Effector CD8-positive, alpha-beta T cell (primary cell): ENCODE data around the gene TMEM184B.

Source experiments
- DNase-seq: peaks from one replicate; lab custom pipeline; 2025; lab: John Stamatoyannopoulos, UW

TMEM184B gene

DNA sequence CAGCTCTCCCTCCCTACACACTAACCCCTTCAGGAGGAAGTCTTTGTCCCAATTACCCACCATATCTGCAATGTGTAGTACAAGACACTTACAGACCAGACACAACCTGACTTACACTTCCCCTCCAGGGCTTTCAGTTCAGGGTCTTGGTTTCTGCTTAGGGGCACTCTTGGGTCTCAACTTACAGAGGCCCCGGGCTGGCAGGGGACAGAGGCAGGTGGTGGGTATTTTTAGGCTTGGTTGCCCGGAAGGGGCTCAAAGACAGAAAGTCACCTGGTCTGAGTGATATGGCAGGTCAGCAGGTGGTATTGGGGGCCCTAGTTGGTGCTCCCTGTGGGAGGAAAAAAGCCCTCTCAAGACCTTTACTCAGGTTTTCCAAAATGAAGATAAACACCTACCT lies 3.4 kb upstream of the TMEM184B start:
- no peak for DNase-seq

DNA sequence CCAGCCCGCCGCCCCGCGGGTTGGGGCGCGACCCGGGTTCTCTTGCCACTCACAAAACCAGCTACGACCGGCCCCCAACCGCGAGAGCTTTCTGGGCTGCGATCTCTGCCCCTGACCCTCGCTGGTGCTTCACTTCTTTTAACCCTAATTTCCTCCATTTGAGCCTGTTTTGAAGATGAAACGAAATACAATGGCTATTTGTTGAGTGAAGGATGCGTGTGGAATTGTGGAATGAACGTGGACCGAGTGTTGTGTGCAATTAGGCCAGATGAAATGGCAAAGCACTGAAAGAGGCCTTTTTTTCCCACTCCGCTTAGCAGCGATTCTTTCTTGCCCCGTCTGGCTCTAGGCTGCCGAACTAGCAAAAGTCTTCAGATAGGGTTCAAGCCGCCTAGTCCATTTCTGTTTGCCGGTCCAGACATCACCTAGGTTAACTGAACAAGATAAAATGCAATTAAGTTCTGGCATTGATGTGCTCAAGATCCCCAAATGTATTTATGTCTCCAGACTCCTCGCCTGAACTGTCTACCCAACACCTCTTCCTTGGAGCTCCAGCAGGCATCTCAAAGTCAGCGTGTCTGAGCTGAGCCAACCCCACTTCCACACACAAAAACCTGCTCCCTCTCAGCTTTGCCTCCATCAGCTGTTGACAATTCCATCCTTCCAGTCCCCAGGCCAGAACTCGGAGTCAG lies 471 bp upstream of the TMEM184B start:
- no peak for DNase-seq

DNA sequence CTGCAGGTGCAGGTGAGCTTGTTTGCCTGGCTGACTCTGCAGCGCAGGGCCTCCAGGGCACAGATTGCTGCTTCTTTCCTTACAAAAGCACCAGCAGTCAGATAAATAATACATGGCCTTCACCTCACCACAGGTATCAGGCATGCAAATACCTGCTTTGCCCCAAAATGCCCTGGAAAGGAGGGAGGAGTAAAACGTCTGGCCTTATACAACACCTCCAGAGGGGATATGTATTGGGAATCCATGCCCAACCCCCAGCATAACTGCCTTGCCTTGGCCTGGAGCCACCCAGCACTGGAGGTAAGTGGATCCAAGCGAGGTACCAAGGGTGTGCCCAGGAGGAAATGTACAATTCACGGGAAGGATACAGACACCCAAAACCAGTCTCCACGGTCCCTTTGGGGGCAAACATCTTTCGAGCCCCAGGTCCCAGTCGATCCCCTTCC lies 860 bp downstream of the TMEM184B start:
- DNase-seq = no peak

DNA sequence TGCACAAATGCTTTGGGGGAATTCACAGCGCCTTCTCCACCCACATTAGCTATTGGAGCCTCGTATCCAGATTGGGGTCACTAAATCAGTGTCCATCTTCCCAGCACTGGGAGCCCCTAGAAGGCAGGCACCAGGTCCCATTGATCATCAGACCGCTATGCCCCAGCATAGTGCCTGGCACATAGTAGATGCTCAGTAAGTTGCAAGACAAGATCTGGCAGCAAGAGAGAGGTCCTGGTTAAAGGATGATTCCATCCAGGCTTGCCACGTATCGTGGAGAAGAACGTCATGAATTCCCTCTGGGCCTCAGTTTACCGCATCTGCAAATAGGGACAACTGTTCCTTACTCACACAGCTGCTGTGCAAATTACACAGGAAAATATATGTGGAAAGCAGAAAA lies 1.7 kb downstream of the TMEM184B start:
- DNase-seq = no peak

DNA sequence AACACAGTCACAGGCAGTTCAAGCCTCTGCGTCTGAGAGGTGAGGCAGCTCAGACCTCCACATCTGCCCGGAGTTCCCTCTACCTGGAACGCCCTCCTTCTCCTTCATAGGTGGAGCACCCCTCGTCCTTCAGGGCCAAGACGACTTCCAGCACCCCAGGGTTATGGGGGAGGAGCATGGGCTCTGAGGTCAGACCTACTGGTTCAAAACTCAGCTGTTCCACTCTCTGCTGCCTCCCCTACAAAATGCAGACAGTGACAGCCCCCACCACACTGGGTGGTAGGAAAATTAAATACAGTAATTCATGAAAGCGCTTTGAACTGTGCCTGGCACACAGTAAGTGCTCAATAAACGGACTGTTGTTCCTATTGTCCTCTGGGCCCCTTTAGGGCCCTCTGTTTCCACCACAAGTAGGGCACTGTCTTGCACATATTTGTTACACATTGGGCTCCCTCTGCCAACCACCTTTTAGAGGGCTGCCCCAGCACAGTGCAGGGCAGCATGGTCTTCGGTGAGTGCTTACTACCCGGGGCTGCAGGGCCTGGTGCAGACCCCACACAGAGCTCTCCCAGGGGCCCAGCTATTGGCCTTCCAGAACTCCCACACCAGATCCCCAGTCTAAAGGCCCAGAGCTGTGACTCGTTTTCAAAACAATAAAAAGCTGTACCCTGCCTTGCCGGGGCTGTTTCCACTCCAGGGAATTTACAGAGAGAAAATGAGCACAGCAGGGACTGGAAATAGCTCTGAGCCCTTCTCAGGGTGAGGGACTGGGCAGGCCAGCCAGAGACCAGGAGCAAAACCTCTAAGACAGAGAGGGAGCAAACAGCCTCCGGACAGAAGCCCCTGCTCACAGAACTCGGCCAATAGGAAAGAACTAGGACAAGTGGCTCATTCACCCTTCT lies 2.5 kb downstream of the TMEM184B start:
- DNase-seq = no peak

DNA sequence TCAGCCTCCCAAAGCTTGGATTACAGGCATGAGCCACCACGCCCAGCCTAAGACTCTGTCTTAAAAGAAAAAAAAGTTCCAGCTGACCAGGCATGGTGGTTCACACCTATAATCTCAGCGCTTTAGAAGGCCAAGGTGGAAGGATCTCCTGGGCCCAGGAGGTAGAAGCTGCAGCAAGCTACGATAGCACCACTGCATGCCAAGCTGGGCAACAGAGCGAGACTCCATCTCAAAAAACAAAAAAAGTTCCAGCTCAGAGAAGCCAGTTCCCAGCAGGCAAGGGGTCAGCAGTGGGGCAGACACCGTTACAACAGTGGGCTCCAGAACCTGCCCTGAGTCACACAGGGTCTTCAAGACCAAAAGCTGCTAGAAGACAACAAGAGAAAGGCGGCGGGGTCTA lies 3.3 kb downstream of the TMEM184B start:
- DNase-seq = no peak

DNA sequence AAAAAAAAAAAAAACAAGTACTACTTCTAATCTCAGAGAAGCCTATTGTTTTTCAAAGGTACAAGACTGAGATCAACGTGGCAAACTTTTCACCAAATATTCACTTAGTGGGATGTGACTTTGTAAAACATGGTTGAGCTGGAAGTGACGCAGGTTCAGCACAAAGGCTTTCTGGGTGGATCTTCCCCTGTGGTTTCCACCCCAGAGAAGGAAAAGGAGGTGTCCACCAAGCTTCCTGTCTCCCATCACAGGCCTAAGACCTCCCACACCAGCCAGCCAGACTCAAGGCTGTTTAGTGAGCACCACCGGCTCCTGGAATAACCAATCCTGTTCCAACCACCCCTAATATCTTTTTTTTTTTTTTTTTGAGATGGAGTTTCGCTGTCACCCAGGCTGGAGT lies 5.7 kb downstream of the TMEM184B start:
- DNase-seq = peak; percentile 26

DNA sequence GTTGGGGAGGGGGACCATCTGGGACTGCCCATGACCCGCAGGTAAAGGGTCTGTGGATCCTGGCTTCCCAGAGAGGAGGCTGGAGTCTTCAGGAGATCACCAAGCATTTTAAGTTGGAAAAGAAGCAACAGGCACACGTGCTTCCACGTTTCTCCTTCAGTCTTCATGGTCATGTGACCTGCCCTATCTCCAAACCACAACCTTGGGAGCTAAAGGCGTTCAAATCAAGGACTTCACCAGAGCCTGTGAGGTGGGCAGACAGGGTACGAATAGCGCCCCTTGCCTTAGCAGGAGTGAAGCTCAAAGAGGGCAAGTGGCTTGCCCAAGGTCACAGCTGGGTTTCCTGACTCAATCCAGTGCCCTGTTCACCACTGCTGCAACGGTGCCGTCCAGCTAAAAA lies 6.7 kb downstream of the TMEM184B start:
- no peak for DNase-seq

DNA sequence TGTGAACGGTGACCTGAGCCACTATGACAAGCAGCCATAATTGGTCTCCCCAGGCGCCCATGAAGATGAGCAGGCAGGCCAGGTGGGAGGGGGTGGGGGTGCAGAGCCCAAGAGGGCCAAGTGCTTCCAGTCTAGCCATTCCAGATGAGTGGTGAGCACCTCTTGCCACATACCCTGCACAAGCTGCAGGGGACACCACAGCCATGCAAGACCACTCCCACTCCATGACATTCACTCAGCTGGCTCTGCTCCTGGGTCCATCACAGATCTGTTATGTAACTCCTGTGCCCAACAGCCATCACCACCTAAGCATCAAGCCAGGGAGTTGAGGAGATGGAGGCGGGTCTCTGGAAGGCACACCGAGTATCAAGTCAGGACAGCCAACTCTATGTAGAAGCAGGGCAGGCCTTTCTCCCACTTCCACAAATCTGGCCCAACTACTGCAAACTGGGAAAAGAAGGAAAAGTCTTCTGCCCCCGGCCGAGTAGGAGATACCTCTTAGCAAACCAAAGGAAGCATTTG lies 8.4 kb downstream of the TMEM184B start:
- DNase-seq = no peak

DNA sequence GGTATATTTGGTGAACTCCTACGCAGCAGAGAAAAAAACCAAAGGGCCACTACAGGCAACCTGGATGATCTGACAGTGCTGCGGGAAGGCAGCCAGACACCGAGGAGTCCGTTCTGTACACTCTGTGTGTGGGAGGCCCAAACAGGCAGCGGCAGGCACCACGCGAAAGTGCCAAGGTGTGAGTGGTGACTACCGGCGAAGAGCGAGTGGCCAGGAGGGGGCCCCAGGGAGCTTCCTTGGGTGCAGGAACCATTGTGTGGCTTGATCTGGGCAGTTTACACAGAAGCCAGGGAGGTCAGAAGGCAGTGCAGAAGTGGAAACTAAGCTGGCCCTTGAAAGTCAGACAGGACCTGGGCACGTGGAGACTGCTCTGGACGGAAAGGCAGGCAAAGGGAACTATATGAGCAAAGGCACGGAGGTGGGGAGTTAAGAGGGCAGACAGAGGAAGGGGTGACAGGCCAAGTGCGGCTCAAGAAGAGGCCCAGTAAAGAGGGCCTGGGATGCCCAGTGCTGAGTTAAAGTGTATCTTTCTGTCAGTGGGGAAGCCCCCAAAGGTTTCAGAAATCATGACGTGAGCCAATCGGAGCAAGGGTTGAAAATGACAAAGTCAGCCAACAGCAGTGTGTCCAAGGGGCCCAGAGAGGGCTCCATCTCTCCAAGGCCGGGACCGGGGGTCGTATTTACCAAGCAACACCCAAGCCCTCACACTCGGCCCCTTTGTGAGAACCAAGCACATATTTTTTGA lies 10.6 kb downstream of the TMEM184B start:
- no peak for DNase-seq

DNA sequence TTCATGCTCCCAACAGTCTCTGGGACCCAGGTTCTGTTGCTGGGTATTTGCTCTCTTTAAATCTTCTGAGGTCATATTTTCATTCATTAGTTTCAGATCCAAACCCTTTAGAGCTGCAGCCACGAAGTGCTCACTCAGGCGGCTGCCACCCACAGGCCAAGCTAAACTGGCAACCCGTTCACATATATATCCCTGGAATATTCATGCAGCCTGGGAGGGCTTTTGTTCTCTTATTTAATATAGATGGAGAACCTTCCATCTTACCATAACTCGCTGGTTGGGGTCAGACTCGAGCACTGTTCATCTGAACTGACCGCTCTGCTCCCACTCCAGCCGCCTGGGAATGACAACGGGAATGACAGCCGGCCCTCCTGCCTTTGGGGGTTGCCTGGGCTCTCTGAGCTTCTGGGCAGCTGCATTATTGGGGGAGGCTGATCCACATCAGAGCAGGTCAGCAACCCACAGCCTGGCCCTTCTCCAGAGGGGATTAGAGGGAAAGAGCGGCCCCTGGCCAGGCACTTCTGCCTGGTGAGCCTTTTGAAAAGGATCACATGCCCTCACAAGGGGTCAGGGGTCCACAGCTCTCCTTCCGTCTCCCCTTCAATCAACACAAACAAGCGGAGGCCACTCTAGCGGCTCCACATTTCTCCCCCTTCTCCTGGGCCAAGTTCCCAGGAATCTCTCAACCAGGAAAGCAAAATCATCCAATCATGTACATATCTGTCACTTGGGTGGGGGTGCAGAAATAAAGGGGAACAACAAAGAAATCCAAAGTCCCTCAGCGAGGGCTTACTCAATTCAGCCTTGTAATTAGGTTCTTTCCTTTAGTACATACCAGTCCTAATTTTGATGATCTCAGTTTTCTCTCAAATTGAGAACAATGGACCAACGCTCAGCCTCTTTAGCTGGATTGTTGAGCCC lies 11.8 kb downstream of the TMEM184B start:
- no peak for DNase-seq

DNA sequence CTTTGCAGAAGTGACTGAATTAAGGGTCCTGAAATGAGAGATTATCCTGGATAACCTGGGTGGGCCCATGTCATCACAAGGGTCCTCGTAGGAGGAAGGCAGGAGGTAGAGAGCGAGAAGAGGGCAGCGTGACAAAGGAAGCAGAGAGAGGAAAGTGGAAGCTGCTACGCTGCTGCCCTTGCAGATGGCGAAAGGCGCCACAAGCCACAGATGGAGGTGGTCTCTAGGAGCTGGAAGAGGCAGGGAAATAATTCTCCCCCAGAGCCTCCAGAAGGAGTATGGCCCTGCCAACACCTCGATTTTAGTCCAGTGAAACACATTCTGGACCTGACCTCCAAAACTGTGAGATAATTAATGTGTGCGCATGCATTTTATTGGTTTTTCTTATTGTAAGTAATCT lies 13.4 kb downstream of the TMEM184B start:
- no peak for DNase-seq

DNA sequence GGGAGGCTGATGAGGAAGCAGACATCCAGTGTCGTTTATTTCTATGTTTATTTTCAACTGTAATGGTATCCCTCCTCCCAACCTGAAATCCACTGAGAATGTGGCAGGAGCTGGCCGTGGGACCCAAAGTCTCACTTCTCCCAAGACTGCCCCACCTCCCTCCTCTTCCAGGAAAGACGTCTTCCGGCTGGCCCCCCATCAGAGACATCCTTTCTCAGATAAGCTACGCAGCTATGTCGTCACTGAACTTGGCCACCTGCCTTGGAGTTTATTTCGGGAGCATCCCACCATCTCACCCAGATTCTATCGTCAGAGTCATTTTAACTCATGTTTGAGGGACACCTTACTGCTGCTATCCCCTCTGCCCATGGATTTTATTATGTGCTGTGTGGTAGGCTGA lies 13.9 kb downstream of the TMEM184B start:
- no peak for DNase-seq

DNA sequence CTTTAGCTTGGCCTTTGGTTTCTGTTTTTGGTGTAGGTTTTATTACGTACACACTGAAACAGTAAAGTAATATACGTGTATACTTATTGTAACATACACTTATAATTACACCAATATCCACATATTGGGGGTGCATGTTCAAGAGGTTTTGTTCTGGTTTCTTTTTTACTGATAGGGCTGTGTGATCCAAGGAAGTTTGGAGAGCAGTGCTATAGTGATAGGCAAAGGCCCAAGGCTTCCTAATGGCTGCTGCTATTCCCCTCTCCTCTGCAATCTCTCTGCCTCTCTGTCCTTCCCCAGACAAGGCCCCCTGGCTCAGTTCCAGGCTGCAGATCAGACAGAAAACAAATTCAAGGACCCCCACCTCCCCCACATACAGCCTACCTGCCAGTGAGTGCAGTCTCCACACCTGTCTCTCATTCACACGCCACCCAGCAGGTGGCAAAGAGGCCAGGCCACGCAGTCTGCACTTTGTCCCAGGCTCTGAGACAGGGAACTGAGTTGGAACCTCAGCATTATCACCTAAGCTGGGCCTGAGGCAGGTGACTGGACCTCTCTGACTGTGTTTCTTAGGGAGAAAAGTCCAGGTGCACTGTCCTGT lies 15.1 kb downstream of the TMEM184B start:
- DNase-seq = no peak

DNA sequence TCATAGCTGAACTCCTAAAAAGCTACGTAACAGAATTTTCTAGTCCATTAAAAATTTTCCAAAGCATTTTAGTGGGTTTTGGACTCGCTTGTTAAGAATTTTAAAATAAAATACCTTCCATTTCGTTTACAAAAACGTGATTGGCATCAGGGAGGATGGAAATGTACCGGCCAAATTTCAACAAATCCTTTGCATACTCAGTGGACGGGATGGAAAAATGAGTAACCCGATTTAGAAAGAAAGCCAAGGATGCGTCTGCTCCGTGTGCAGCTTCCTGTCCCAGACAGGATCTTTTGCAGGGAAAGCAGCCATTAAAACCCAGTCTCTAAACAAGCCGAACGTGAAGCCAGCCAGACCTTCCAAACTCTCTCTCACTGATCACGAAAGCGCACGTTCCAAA lies 15.6 kb downstream of the TMEM184B start:
- no peak for DNase-seq

DNA sequence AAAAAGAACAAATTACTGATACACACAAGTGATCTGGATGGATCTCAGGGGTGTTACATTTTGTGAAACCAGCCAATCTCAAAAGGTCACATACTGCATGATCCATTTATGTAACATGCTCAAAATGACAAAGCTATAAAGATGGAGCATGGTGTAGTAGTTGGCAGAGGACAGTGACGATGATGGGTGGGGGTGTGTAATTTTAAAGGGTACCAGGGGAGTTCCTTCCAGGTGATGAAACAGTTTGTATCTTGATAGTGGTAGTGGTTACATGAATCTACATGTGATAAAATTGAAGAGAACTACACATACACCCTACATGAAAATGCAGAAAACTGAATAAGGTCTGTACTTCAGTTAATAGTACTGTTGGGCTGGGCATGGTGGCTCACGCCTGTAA lies 17.1 kb downstream of the TMEM184B start:
- no peak for DNase-seq

DNA sequence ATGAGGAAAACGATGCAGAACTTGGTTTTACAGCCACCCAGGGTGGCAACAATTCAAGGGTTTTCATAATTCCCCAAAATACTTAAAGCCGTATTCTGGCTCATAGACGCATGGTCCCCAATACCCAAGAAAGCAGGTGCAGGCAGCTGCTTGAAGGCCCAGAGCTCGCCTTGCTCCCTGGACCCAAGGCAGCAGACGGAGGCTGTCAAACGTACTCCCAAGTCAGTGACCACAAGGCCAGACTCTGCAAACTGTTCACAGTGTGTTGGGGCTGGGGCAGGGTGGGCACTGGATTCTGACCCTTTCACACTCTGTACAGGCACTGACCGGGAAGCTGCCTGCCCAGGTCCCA lies 21.5 kb downstream of the TMEM184B start:
- no peak for DNase-seq

DNA sequence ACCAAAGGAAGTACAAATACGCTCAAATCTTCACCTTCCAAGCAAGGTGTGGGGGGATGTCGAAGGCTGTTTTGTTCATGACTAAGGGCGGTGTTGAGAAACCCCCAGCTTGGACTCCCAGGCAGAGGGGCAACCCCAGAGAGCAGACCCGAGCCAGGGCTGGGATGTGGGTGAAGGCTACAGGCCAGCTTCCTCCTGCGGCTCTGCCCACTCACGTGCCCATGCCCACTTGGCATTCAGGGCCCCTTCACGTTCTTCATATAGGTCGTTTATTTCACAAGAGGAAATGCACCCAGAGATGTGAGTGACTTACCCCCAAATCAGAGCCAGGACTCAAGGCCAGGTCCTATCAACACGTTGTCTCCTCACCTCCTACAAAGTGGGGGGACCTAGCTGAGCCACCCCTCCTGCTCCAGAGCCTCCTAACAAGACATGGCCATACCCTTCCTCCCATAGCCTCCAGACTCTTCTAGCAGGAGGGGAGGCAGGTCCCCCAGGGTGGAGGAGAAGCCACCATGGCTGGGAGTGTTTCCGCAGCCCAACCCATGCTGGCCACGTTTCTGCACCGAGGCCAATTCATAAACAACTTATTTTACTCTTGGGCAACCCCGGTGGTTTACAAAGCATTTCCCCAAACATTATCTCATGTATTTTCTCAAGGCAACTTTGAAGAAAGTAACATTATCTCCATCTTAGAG lies 22.0 kb downstream of the TMEM184B start:
- no peak for DNase-seq

DNA sequence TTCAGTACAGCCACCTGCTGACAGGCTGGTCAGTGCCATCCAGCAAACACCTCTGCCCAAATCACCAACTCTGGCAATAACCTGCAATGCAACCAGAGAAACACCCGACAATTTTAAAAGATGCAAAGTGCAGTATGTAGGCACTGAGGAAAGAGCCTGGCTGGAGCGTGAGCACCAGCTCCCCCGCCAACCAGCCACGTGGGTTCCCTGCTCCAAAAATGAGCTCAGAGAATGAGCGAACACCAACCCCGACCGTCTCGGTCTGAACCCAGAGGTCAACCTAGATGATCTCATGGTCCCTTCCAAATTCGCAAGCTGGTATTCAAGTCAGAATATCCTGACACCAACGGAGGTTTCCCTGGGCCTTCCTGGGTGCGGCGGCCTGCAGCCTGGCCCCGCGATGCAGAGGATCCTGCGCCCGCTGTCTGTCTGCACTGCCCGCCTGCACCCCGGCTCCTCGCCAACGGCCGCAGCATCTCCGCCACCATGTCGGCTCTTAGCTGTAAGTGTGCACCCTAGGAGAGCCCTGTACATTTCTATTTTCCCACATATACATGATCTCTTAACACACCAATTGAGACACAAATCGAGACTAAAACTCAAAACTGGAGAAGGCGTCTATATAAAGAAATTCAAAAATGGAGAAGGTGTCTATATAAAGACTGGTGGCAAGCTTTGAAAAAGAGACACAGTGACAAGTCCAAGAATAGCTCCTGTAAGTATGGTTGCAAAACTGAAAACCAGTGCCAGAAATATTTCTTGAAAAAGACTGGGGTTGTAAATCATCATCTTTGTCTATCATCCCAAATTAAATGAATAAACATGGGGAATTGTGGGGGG lies 22.8 kb downstream of the TMEM184B start:
- no peak for DNase-seq
